ENCODE measurements around the gene LTBP1. TPM values are rescaled to one million over a fixed set of nuclear protein-coding genes. Genes with fewer than 3 reads are reported as not detected.
A peak's percentile ranks its signal among the peaks of the same experiment; 100 is the strongest.

The LTBP1 gene
- total RNA-seq, 1 experiment from 2014 or later = 13.9 TPM

GRCh38 chr2:33077311-33077710 is 130.6 kb downstream of the LTBP1 start:
- peaks cover 28% of the 10 kb centered on the region for H3K4me1 Mint-ChIP-seq (ENCODE audit: low read depth, unreplicated experiment)
- intact Hi-C loops (cut with micrococcal nuclease; ENCODE audit: unreplicated experiment) = no loop called here
- peak overlapping the region; percentile 34 for H3K27ac Mint-ChIP-seq (ENCODE audit: unreplicated experiment)
- no peak overlapping the region for H3K4me3 Mint-ChIP-seq (ENCODE audit: low read depth, unreplicated experiment)
- TF ChIP-seq CTCF (IDR thresholded peaks at IDR 0.05; ENCODE audit: unreplicated experiment) = no peak
- DNase-seq = no peak
- H3K9me3 Mint-ChIP-seq (ENCODE audit: low read depth, unreplicated experiment) = no peaks in the 10 kb centered on the region
- no TSS peak for BruUV-seq (replicated peaks)
- CTCF ChIA-PET = no interaction called here
- H3K27me3 Mint-ChIP-seq (ENCODE audit: unreplicated experiment) = no peaks in the 10 kb centered on the region
- no peaks in the 10 kb centered on the region for H3K36me3 Mint-ChIP-seq (ENCODE audit: insufficient read depth, unreplicated experiment)

- no peak for DNase-seq
- Mint-ChIP-seq H3K4me1 (ENCODE audit: low read depth, unreplicated experiment) (peaks cover 23% of the 10 kb centered on the region), H3K27ac (ENCODE audit: unreplicated experiment) (peak overlapping the region; percentile 34), H3K9me3 (ENCODE audit: low read depth, unreplicated experiment) (no peaks in the 10 kb centered on the region), H3K4me3 (ENCODE audit: low read depth, unreplicated experiment) (no peak overlapping the region), H3K36me3 (ENCODE audit: insufficient read depth, unreplicated experiment) (no peaks in the 10 kb centered on the region), H3K27me3 (ENCODE audit: unreplicated experiment) (no peaks in the 10 kb centered on the region)
- intact Hi-C loops (cut with micrococcal nuclease; ENCODE audit: unreplicated experiment) = no loop called here
- TF ChIP-seq CTCF (IDR thresholded peaks at IDR 0.05; ENCODE audit: unreplicated experiment) = no peak
- no TSS peak for BruUV-seq (replicated peaks)
- CTCF ChIA-PET = no interaction called here
Observed at GRCh38 chr2:33077844-33078243, 131.1 kb downstream of the LTBP1 start.

- H3K36me3 Mint-ChIP-seq (ENCODE audit: insufficient read depth, unreplicated experiment) = no peaks in the 10 kb centered on the region
- no peak for DNase-seq
- no peak overlapping the region for H3K27ac Mint-ChIP-seq (ENCODE audit: unreplicated experiment)
- no TSS peak for BruUV-seq (replicated peaks)
- no peak for TF ChIP-seq CTCF (IDR thresholded peaks at IDR 0.05; ENCODE audit: unreplicated experiment)
- H3K4me3 Mint-ChIP-seq (ENCODE audit: low read depth, unreplicated experiment) = no peak overlapping the region
- intact Hi-C loops (cut with micrococcal nuclease; ENCODE audit: unreplicated experiment) = loop anchor here (10.0 kb wide), 1 partner anchor 503 kb away; no protein-coding TSS in a partner anchor
- H3K4me1 Mint-ChIP-seq (ENCODE audit: low read depth, unreplicated experiment) = peaks cover 21% of the 10 kb centered on the region
- H3K9me3 Mint-ChIP-seq (ENCODE audit: low read depth, unreplicated experiment) = no peaks in the 10 kb centered on the region
- no peaks in the 10 kb centered on the region for H3K27me3 Mint-ChIP-seq (ENCODE audit: unreplicated experiment)
- CTCF ChIA-PET = no interaction called here
Observed at GRCh38 chr2:33081691-33082090, 134.9 kb downstream of the LTBP1 start.

- H3K36me3 Mint-ChIP-seq (ENCODE audit: insufficient read depth, unreplicated experiment) = no peaks in the 10 kb centered on the region
- no peak overlapping the region for H3K27ac Mint-ChIP-seq (ENCODE audit: unreplicated experiment)
- no peaks in the 10 kb centered on the region for H3K9me3 Mint-ChIP-seq (ENCODE audit: low read depth, unreplicated experiment)
- DNase-seq = no peak
- no TSS peak for BruUV-seq (replicated peaks)
- peaks cover 17% of the 10 kb centered on the region for H3K4me1 Mint-ChIP-seq (ENCODE audit: low read depth, unreplicated experiment)
- H3K27me3 Mint-ChIP-seq (ENCODE audit: unreplicated experiment) = no peaks in the 10 kb centered on the region
- no peak for TF ChIP-seq CTCF (IDR thresholded peaks at IDR 0.05; ENCODE audit: unreplicated experiment)
- CTCF ChIA-PET = no interaction called here
- H3K4me3 Mint-ChIP-seq (ENCODE audit: low read depth, unreplicated experiment) = no peak overlapping the region
- intact Hi-C loops (cut with micrococcal nuclease; ENCODE audit: unreplicated experiment) = loop anchor here (10.0 kb wide), 1 partner anchor 501 kb away; no protein-coding TSS in a partner anchor
Observed at GRCh38 chr2:33083699-33084387, 137.1 kb downstream of the LTBP1 start.

Measured in Calu3 (cell line).